ENCODE results near the gene CAPN3.
"Not testable (repeated sequence)": the region's sequence is repeated elsewhere in the genome, so short reads cannot be mapped to it uniquely, and the experiment has no call there.

Gene CAPN3

DNA sequence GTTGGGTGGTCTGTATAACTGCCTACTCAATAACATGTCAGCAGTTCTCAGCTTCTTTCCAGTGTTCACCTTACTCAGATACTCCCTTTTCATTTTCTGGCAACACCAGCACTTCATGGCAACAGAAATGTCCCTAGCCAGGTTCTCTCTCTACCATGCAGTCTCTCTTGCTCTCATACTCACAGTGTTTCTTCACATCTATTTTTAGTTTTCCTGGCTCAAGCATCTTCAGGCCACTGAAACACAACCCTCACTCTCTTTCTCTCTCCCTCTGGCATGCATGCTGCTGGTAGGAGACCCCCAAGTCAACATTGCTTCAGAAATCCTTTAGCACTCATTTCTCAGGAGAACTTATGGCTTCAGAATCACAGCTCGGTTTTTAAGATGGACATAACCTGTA lies at the start of gene CAPN3:
Gene CAPN3 (plus strand): TSS at position 253 of the 400 bp plus-strand sequence. CDS start 305 bp downstream, outside the sequence.
- DNase-seq (ENCODE audit: low spot score): no peak

DNA sequence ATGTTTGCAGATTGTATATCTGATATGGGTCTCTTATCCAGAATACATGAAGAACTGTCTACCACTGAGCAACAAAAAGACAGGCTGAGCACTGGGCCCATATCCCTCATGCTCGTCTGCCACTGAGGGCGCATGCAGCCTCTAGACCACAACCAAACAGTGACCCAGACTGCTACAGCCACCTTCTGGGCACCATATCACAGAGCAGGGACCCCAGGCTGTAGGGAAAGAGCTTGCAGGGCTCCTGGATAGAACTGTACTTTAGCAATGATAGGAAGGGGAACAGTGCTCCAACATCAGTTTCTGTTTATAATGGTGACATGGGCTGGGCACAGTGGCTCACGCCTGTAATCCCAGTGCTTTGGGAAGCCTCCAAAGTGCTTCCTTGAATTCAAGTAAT lies 45.8 kb upstream of the CAPN3 start:
- DNase-seq (ENCODE audit: low spot score): no peak

DNA sequence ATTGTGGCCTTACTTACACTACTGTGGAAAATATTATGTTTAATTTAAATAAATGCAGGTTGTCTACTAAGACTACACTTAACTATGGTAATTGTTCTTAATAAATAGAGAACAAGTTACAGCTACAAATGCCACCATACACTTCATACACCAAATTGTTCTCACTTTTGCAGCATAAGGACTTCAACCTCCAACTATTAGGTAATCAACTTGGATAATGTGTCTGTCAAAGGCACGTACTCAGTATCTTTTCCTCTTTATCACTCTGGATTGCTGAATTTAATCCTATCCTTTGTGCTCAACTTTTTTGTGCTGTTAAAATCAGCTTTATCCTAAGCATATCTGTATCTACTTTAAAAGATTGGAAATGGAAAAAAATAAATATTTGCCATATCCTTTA lies 44.5 kb upstream of the CAPN3 start:
- no peak for DNase-seq (ENCODE audit: low spot score)

DNA sequence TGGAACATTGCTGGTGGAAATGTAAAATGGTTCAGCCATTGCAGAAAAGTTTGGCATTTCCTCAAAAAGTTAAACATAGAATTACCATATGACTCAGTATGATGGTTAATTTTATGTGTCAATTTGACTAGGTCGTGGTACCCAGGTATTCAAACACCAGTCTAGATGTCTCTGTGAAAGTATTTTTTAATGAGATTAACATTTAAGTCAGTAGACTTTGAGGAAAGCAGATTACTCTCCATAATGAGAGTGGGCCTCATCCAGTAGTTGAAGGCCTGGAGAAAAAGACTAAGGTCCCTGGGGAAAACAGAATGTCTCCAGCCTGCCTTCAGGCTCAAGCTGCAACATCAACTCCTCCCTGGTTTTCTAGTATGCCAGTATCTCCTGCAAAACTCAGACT lies 43.8 kb upstream of the CAPN3 start:
- no peak for DNase-seq (ENCODE audit: low spot score)

DNA sequence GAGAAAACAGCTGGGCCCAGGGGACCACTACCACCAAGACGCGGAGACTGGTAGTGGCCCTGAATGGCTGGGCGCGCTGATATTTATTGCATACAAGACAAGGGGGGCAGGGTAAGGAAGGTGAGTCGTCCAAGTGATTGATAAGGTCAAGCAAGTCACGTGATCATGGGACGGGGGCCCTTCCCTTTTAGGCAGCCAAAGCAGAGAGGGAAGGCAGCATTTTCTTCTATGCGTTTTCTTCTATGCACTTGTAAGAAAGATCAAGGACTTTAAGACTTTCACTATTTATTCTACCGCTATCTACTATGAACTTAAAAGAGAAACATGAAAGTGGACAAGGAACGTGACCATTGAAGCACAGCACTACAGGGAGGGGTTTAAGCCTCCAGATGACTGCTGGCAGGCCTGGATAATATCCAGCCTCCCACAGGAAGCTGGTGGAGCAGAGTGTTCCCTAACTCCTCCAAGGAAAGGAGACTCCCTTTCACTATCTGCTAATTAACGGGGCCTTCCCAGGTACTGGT lies 43.0 kb upstream of the CAPN3 start:
- DNase-seq (ENCODE audit: low spot score): not testable (repeated sequence)

DNA sequence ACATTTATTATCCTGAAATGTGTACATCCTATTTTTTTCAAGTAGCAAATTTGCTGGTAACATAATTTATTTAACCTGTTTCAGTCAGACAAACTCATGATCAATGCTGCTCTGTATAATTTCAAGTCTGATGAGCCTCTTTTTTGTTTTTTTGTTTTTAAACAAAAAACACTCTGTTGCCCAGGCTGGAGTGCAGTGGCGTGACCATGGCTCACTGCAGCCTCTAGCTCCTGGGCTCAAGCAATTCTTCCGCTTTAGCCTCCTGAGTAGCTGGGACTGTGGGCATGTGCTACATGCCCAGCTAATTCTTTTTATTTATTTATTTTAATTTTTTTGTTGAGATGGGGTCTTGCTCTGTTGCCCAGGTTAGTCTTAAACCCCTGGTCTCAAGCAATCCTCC lies 40.1 kb upstream of the CAPN3 start:
- no peak for DNase-seq (ENCODE audit: low spot score)

DNA sequence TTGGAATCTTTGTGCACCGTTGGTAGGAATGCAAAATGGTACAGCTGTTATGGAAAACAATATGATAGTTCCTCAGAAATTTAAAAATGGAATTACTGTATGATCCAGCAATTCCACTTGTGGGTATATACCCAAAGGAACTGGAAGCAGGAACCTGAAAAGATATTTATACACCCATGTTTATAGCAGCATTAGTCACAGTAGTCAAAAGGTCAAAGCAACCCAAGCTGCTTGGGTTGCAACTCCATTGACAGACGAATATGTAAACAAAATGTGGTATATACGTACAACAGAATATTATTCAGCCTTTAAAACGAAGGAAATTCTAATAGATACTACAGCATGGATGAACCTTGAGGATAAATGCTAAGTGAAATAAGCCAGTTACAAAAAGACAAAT lies 35.0 kb upstream of the CAPN3 start:
- DNase-seq (ENCODE audit: low spot score): no peak

DNA sequence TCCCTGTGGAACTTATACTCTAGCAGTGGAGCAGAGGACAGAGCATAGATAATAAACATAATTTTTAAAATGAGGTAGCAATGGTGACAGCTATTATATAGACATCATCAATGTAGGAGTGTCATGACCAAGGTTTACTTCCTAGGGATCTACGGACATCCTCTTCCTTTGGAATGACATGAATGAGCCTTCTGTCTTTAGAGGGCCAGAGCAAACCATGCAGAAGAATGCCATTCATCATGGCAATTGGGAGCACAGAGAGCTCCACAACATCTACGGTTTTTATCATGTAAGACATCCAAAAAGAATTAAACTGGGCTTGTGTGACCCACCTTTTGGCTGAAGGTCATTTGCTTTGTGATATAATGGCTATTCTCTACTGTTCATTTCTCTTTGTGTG lies 30.1 kb upstream of the CAPN3 start:
- DNase-seq (ENCODE audit: low spot score): no peak

DNA sequence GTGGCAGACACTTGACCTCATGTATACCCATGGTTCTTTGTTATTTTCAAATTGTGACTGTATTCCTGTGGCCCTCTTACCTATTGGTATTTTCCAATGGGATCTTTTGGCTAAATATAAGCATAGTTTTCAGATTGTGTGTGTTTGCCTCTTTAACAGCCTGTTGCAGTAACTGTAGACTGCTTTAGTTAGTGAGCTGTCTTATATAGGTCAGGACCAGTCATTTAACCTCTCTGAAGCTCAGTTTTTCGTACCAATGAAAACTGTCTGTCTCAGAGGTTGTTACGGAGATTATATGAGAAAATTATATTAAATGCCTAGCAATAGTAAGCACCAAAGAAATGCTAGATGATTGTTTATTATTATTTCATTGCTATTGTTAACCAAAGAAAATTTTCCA lies 29.3 kb upstream of the CAPN3 start:
- no peak for DNase-seq (ENCODE audit: low spot score)

DNA sequence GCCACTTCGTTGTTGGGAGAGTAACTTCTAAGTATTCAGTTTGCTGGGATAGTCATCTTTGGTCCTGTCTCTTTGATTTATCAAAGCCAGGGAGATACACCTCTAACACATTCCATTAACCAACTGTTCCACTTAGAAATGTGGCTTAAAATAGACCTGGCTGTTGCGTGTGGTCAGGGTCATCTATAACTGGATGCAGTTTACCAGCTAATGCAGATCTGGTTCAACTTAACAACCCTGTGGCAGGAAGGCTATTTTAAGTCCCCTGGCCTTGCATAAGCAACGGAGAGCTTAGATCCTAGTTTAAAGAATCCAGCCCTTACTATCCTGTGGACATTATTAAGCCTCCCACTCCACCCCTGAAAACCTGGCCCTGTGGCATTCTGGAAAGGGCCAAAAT lies 28.1 kb upstream of the CAPN3 start:
- DNase-seq (ENCODE audit: low spot score): no peak

DNA sequence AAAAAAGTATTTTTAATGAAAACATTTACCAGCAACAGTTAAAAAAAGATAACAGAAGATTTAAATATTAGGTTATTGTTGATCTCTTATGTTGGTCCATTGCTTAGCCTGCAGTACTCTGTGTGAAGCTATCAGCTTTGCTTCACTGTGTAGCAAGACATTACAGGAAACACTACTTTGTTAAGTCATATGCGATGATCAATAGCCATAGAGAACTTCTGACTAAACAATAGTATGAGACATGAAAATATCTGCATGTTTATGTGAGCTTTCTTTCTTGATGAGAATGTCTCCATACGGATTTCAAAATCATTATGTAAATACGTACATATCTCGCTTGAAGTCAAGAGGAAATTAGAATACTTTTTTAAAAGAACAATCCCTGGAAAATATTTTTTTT lies 27.0 kb upstream of the CAPN3 start:
- no peak for DNase-seq (ENCODE audit: low spot score)

DNA sequence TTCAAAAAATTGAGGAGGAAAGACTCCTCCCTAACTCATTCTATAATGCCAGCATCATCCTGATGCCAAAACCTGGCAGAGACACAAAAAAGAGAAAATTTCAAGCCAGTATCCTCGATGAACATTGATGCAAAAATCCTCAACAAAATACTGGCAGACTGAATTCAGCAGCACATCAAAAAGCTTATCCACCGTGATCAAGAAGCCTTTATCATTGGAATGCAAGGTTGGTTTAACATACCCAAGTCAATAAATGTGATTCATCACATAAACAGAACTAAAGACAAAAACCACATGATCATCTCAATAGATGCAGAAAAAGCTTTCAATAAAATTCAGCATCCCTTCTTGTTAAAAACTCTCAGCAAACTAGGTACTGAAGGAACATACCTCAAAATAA lies 24.2 kb upstream of the CAPN3 start:
- DNase-seq (ENCODE audit: low spot score): no peak

DNA sequence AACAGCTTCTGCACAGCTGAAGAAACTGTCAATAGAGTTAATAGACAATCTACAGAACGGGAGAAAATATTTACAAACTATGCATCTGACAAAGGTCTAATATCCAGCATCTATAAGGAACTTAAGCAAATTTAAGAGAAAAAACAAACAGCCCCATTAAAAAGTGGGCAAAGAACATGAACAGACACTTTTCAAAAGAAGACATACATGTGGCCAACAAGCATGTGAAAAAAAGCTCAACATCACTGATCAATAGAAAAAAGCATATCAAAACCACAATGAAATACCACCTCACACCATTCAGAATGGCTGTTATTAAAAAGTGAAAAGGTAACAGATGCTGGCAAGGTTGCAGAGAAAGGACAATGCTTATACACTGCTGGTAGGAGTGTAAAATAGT lies 22.7 kb upstream of the CAPN3 start:
- not testable (repeated sequence) for DNase-seq (ENCODE audit: low spot score)

DNA sequence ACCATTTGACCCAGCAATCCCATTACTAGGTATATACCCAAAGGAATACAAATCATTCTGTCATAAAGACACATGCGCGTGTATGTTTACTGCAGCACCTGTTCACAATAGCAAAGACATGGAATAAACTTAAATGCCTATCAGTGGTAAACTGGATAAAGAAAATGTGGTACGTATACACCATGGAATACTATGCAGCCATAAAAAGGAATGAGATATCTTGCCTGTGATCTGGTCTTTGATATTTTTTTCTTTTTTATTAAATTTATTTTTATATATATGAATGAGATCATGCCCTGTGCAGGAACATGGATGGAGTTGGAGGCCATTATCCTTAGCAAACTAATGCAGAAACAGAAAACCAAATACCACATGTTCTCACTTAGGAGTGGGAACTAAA lies 22.2 kb upstream of the CAPN3 start:
- not testable (repeated sequence) for DNase-seq (ENCODE audit: low spot score)

DNA sequence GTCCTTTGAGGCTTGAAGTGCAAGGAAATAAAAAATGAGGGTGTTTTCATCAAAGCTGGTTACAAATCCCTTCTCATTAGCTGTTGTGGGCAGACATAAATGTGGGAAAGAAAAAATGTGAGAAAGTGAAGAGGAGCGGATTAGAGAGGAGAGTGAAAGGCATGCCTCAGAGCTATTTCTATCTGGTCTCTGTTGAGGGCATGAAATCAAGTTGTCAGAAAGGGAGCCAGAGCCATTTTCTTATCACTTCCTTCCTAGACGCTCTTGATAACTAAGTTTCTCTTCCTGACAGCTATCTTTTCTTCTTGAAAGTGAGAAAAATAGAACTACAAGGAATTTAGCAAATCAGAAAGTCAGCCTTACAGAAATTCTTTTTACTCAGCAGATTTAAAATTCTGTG lies 20.8 kb upstream of the CAPN3 start:
- DNase-seq (ENCODE audit: low spot score): no peak

DNA sequence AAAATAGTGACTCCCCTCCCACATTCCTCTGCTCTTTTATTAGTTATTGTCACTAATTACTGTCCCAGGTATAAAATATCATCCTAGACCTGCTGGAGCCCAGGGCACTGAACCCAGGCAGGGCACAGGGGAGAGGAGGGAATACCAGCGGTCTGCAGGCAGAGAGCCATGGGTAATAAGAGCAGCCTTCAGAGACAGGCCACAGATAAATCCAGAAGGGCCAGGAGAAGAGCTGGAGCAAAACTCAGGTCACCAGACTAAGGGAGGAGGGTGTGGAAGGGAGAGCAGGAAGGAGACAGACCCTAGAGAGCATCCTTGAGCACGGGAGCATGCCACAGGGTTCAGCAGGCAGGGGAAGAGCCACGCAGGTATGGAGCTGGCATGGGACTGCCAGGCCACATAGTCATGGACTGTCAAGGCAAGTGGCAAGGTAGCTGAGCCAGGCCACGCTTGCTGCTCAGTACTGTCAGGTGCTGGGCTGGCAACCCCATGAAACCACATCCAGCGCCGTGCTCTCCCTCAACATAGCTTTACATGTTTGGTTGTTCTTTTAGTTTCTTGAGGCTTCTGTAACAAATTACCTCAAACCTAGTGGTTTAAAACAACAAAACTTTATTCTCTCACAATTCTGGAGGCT lies 15.6 kb upstream of the CAPN3 start:
- no peak for DNase-seq (ENCODE audit: low spot score)

DNA sequence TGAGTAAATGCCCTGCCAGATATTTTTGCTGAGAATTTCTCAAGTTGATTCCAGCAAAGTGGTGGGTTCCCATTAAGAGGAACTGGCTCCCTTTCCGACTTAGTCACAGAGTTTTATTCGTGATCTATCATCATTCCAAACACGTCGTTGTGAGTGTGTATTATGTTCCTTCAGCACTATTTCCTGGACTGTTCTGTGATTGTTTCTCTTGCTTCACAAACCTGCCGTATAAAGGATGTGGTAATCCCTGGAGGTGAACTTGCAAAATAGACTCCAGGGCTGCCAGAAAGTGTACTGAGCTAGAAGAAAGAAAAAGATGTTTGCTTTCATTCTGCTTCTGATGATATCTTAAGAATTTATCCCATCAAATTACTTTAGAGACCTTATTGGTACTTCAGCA lies 14.5 kb upstream of the CAPN3 start:
- no peak for DNase-seq (ENCODE audit: low spot score)

DNA sequence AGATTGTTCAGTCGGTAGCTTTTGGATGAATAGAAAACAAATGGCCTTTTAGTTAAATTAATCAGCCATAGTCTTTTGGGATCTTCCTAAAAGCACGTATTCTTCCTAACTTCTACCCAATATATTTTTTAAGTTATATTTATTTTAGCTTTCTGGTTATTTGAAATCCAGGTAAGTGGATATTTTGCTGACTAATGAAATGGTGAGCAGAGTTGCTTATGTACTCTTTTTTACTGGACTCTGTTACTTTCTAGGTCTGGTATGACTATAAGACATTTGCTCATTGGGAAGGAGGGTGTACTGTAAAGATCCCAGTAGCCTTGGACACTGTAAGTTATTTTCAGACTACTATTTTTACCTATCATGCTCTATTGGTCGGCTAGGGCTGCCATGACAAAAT lies 13.8 kb upstream of the CAPN3 start:
- no peak for DNase-seq (ENCODE audit: low spot score)

DNA sequence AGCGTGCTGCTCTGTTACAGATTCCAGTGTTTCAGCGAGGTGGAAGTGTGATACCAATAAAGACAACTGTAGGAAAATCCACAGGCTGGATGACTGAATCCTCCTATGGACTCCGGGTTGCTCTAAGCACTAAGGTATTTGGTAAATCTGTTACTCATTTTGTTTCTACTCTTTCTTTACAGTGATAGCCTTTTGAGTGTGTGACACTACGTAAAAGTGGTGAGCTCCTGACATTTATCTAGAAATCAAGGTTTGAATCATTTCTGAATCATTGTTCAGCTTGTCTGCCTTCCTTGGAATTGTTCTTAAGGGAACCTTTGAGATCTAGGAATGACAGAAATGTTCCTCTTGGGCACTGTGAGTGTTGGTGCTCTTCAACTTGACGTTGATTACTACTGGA lies 11.2 kb upstream of the CAPN3 start:
- DNase-seq (ENCODE audit: low spot score): no peak

DNA sequence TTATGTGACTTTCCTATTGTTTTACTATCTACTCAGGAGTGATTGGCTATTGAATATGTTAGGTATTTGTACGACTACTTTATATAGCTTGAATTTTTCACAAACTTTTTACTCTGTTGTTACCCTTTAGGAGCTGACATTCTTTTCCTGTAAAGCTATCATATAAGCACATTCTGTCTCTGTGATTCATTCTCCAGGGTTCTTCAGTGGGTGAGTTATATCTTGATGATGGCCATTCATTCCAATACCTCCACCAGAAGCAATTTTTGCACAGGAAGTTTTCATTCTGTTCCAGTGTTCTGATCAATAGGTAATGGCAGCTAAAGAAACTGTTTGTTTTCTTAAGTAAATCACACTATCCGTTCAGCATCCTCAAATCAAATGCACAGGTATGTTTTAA lies 10.1 kb upstream of the CAPN3 start:
- DNase-seq (ENCODE audit: low spot score): no peak

DNA sequence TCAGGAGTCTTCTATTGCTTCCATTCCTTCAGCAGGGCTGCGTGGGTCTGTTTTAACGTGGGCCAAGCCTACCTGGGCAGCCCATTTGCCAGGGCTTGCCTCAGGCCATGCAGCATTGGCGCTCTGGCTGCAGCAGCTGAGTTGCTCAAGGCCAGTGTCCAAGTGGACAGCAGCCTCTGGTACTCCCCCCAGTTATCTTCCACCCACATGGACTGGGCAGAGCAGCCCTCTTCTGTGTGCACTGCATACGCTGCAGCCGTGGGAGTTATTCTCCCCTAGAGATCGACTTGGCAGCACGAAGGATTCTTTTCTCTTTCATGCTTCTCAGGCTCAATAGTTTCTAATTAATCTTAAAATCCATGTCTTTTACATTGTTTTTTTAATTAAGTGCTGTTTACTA lies 6.9 kb upstream of the CAPN3 start:
- no peak for DNase-seq (ENCODE audit: low spot score)

DNA sequence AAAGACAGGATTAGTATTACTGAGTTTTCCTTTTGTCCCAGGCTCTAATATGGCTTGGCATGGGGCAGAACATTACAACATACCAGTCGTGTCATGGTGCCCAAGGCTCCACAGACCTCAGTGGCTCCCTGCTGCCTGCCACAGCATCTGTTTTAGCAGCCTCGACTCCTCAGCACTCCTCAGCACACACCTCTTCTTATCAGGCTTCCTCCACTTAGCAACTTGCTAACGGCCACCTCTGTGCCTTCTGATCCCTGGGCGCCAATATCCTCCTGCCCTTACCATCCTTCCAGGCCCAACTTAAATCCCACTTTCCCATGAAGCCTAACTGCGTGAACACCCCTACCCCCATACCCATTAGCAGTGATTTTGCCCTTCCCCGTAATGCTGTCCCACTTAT lies 6.2 kb upstream of the CAPN3 start:
- DNase-seq (ENCODE audit: low spot score): no peak

DNA sequence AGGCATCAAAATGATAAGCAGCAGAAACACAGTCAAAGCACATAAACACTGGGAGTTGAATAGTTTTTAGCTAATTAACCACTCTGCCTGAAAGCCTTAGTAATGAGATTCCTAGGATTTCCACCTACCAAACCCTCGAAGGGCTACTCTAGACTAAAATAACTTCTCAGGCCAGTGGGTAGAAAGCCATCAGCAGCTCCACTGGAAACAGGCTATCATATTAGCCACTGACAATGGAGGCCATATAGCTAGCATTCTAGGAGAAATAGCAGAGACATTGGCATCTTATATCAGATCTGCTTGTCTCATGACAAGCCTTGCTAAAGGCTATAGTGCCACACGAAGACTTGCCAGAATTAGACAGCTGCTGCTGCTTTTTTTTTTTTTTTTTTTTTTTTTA lies 4.5 kb upstream of the CAPN3 start:
- DNase-seq (ENCODE audit: low spot score): no peak

DNA sequence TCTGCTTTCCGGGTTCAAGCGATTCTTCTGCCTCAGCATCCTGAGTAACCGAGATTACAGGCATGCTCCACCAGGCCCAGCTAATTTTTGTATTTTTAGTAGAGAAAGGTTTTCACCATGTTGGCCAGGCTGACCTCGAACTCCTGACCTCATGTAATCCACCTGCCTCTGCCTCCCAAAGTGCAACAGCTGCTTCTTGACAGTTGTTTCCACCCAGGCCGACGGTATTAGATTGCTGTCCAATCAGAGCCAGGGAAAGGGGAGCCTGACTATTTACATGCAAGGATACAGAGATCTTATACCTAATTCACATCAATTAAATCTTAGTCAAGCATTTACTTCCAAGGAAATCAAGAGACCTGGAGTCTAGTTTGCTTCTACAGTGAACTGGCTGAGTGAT lies 4.0 kb upstream of the CAPN3 start:
- no peak for DNase-seq (ENCODE audit: low spot score)

DNA sequence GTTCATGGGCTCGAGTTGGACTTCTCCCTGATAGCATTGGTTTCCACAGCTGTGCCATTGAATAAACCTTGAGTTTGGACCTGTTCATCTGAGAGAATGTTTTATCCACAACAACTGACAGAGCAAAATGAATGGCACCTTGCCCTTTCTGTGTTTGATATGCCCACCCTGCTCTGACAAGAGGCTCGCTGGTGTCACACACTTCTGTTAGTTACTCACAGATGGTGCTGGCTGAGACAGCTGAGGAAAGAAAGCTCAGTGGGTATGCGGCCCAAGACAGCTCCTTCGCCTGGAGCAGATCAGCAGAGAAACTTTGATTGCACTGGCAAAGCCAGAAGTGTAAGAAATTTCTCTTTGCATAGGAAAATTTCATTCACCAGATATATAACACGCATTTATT lies 2.5 kb upstream of the CAPN3 start:
- no peak for DNase-seq (ENCODE audit: low spot score)

Measured in CD4-positive, alpha-beta T cell treated with Interleukin-2 at 100 ng/mL for 4 hours (primary cell).